LNCaP clone FGC (cell line): ENCODE data around the gene FTSJ3.
"Not testable (repeated sequence)": the region's sequence is repeated elsewhere in the genome, so short reads cannot be mapped to it uniquely, and the experiment has no call there.

Experiments
- DNase-seq: peaks from one replicate; pipeline ENCODE4 v3.0.0-alpha.2; 2011; ENCODE audit warnings: low read depth
- H3K4me3 ChIP-seq: 2 replicates; pipeline ENCODE4 v1.5.1; 2011; ENCODE audit warnings: mild to moderate bottlenecking, low read depth, low read length, control low read depth
- TF ChIP-seq, protein P1 (sequence below): IDR thresholded peaks from 2 replicates; pipeline ENCODE4 v1.5.1; 2012; ENCODE audit warnings: mild to moderate bottlenecking; ENCODE audit not compliant: control insufficient read depth, insufficient read depth; ENCODE audit errors: extremely low read depth

The FTSJ3 gene, protein sequence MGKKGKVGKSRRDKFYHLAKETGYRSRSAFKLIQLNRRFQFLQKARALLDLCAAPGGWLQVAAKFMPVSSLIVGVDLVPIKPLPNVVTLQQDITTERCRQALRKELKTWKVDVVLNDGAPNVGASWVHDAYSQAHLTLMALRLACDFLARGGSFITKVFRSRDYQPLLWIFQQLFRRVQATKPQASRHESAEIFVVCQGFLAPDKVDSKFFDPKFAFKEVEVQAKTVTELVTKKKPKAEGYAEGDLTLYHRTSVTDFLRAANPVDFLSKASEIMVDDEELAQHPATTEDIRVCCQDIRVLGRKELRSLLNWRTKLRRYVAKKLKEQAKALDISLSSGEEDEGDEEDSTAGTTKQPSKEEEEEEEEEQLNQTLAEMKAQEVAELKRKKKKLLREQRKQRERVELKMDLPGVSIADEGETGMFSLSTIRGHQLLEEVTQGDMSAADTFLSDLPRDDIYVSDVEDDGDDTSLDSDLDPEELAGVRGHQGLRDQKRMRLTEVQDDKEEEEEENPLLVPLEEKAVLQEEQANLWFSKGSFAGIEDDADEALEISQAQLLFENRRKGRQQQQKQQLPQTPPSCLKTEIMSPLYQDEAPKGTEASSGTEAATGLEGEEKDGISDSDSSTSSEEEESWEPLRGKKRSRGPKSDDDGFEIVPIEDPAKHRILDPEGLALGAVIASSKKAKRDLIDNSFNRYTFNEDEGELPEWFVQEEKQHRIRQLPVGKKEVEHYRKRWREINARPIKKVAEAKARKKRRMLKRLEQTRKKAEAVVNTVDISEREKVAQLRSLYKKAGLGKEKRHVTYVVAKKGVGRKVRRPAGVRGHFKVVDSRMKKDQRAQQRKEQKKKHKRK

DNA sequence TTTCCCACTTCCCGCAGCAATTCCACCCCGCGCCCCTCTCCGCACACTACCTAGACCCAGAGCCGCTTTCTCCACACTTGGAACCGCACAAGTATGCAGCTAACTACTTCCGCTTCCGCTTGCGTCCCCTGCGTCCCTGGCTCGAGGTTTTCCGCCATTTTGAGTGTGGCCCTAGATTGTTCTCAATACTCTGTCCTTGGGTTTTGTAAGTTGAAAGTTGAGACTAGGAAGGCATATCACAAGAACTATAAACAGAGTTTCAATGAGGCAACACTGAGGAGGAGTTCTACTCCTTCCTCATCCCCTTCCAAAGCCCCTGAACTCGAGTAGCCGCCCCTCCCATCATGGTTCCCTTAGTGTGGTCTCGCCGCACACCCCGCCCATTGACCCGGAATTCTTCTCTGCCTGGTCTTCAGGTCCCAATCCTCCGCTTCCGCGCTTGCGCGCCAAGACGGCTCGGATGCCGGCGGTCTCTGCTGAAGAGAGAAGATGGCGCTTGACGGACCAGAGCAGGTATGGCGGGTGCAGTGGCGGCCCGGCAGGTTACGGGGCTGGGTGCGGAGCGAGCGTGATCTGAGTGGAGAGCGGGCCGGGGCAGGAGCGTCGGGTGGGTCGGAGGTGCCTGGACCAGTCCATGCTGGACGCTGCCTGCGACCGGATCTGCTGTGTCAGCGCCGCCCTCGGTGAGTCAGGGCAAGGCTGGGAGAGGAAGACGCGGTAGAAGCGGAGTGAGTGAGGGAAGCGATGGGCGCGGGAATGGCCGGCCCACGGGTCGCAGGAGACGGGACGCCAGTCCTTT, at the start of gene FTSJ3, which contains the start of gene PSMC5:
Gene FTSJ3 (minus strand): TSS at position 662 of the 799 bp plus-strand sequence. CDS start 761 bp downstream, outside the sequence.
Gene PSMC5 (plus strand): TSS at position 430 of the 799 bp plus-strand sequence. CDS start 60 bp downstream, at position 490.
- H3K4me3 ChIP-seq = peak within 1 kb of the TSS; percentile 68
- TF ChIP-seq, protein P1, sequence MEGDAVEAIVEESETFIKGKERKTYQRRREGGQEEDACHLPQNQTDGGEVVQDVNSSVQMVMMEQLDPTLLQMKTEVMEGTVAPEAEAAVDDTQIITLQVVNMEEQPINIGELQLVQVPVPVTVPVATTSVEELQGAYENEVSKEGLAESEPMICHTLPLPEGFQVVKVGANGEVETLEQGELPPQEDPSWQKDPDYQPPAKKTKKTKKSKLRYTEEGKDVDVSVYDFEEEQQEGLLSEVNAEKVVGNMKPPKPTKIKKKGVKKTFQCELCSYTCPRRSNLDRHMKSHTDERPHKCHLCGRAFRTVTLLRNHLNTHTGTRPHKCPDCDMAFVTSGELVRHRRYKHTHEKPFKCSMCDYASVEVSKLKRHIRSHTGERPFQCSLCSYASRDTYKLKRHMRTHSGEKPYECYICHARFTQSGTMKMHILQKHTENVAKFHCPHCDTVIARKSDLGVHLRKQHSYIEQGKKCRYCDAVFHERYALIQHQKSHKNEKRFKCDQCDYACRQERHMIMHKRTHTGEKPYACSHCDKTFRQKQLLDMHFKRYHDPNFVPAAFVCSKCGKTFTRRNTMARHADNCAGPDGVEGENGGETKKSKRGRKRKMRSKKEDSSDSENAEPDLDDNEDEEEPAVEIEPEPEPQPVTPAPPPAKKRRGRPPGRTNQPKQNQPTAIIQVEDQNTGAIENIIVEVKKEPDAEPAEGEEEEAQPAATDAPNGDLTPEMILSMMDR = peak; percentile 73
- DNase-seq = peak; percentile 90

DNA sequence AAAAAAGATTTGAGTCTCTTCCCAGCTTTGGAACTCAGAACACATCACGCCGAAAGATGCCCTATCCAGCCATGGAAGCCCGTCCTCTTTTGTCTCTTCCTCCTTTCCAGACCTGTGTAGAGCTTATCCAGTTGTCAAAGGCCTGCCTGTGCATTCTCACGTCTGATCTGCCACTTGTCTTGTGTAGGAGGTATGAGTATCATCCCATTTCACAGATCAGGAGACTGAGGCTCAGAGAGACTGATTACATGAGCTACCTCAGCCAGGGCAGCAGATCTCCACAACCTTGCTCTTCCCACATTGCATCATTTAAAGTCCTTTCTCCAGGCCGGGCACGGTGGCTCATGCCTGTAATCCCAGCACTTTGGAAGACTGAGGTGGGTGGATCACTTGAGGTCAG, 47.2 kb upstream of the FTSJ3 start:
- not testable (repeated sequence) for H3K4me3 ChIP-seq, DNase-seq

DNA sequence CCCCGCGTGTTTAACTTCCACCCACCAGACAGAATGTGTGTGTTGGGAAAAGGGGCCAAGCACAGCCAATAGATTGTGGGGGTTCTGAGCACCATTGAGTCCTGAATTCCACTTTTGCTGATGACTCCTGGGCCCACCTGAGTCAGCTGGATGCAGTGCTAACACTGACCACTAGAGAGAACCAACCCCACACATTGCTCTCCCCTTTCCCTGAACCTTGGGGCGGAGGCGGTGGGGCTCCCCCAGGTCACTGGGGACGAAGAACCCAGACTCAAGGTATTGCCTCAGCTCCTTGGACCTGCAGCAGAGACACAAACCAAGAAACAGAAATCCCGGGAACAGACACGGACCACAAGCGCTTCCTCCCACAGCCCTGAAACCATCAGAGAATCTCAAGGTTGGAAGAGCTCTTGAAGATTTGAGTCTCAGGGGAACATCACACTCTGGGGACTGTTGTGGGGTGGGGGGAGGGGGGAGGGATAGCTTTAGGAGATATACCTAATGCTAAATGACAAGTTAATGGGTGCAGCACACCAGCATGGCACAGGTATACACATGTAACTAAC, 46.7 kb upstream of the FTSJ3 start:
- H3K4me3 ChIP-seq, DNase-seq: not testable (repeated sequence)

DNA sequence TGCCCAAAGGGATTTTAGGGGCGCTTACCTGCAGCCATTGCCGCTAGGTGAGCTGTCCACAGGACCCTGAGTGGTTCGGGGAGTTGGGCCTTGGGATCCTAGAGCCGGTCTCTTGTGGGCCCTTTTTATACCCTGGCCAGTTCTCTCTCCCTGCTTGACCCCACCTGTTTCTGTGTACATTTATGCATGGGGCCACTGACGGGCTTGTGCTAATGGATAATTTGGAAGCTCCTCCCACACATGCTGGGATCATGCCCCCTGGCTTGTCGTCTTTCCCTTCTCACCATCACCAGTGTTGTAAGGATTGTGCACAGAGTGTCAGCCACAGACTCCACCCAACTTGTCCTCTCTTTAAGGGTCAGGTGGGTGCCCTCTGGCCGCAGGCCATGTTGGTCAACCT, 46.1 kb upstream of the FTSJ3 start, which contains the start of gene CSH2:
Gene CSH2 (minus strand): TSS at position 101 of the 400 bp plus-strand sequence. CDS start 63 bp downstream, at position 38.
- DNase-seq = not testable (repeated sequence)

DNA sequence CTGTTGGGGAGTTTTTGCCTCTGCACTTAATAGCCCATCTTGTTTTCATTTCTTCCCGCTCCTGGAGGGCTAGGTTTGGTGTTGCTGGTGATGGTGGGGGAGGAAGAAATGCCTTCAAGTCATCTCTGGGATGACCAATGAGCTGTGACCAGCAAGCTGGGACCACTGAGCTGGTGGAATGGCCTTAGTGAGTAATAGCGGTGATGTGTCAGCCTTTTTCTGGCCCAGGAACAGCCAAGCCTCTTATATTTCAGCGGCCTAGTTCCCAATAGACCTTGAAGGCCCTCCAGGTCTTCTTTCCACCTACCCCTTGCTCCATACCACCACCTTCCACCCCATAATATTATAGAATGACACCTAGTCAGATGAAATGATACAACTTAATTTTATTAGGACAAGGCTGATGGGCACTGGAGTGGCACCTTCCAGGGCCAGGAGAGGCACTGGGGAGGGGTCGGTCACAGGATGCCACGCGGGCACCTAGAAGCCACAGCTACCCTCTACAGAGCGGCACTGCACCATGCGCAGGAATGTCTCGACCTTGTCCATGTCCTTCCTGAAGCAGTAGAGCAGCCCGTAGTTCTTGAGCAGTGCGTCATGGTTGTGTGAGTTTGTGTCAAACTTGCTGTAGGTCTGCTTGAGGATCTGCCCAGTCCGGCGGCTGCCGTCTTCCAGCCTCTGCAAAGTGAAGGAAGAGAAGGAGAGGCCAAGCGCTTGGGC, 44.3 kb upstream of the FTSJ3 start:
- DNase-seq, H3K4me3 ChIP-seq: not testable (repeated sequence)

More for the DNA sequence above, 46.1 kb upstream of the FTSJ3 start, which contains the start of gene CSH2:
- not testable (repeated sequence) for H3K4me3 ChIP-seq

DNA sequence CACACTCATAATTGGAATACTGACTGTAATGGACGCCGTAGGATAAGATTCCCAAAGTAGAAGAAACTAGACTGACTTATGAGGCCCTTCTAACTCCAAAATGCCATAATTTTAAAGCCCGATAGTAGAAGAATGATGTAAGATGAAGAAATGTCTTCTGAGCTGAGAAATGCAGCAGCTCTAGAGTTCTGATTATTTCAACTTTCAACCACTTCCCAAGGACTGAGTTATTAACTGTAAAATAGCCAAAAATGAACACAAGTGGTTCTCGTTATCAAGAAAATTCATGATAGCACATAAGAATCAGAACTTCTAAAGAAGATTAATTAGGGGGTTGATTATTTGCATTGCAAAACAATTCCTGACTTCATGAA, 42.8 kb upstream of the FTSJ3 start:
- not testable (repeated sequence) for DNase-seq

DNA sequence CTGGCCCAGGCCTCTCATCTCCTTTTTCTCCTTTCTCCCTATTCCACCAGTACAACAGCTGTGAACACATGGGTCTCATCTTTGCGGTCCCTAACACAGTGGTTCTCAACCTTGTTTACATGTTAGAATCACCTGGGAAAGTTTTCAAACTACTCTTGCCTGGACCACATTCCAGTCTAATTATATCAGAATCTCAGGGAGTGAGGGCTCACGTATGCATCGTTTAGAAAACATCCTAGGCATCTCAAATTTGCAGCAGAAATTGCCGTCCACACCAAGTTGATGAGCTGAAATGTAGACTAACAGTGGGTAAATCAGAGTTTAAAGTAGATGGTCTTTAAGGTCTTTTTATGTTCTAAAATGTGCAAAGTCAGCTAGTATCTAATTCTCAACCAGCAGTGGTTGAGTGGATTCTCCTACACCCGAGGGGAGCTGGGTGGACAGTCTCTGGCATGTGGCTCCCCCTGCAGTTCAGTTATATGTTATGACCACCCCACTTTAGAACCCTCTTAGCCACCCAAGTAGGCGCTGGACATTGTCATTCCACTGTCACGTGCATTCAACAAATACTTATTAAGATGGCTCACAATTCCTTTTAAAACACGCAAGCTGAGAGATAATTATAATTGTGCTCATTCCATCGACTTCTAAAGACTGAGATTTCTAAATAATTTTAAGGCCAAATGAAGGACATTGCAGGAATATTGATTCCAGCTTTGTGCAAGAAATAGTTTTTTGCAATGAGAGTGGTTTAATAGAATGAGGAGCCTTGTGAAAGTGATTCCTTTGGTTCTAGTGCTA, 42.2 kb upstream of the FTSJ3 start:
- H3K4me3 ChIP-seq, DNase-seq: not testable (repeated sequence)

More for the DNA sequence above, 42.8 kb upstream of the FTSJ3 start:
- not testable (repeated sequence) for H3K4me3 ChIP-seq

DNA sequence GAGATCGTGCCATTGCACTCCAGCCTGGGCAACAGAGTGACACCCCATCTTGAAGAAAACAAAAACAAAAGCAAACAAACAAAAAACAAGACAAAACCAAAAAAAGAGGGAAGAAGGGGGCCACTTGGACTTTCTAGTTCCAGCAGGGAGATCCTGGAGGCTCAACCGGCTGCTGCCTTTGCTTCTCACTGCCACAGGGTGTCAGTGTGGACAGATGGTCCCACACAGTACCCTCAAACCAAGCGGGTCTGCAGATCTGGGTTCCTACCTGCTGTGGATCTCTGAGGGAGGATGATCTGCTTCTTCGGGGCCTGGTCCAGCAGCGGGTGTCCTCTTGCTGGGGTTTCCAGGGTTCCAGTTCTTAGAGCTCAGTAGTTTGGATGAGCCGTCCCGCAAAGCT, 39.2 kb upstream of the FTSJ3 start:
- not testable (repeated sequence) for DNase-seq, H3K4me3 ChIP-seq
- TF ChIP-seq, protein P1 = 0 out of 2 replicates have a peak, but pooled peaks have one; percentile 20

DNA sequence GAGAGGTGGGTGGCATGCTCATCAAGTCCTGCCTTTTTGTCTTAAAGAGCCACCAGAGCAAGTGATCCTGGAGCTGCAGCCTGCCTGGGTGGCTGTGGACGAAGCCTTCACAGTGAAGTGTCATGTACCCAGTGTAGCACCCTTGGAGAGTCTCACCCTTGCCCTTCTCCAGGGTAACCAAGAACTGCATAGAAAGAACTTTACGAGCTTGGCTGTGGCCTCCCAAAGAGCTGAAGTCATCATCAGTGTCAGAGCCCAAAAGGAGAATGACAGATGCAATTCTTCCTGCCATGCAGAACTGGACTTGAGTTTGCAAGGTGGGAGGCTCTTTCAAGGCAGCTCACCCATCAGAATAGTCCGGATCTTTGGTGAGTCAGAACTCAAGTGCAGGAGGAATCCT, 31.8 kb upstream of the FTSJ3 start:
- no peak for DNase-seq
- TF ChIP-seq, protein P1 = no peak
- no peak overlapping the region for H3K4me3 ChIP-seq

DNA sequence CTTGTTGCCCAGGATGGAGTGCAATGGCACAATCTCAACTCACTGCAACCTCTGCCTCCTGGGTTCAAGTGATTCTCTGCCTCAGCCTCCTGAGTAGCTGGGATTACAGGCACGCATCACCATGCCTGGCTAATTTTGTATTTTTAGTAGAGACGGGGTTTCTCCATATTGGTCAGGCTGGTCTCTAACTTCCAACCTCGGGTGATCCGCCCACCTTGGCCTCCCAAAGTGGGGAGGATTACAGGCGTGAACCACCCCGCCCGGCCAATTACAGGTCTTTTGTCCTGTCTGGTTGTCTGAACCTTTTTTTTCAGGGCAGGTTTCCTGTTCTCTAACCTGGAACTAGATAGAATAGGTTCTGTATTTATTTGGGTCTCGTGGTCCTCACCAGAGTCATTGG, 29.0 kb upstream of the FTSJ3 start:
- not testable (repeated sequence) for H3K4me3 ChIP-seq, DNase-seq
